Psoas muscle (tissue), 8 donors: ENCODE results near the gene NALF2. TPM values are rescaled to one million over a fixed set of nuclear protein-coding genes. Genes with fewer than 3 reads are reported as not detected.

Experiments used
- ATAC-seq, 4 donors: fragments of 200-7000 bp; cut with Tn5 transposase; one replicate each; pipeline ENCODE4 v1.9.1; 2020; ENCODE audit warnings: moderate library complexity in 3 of 4, mild to moderate bottlenecking in 2 of 4
- DNase-seq, 2 donors: peaks; one replicate each; pipeline ENCODE4 v3.0.0-alpha.2; 2020
- H3K27ac ChIP-seq: fragments of 200-600 bp; one replicate; pipeline ENCODE4 v1.8.0; 2022
- H3K27me3 ChIP-seq, 3 donors: fragments of 200-600 bp in 1 of 3; one replicate each; pipeline versions ENCODE4 v1.6.1 to v1.8.0; 2013 to 2022; ENCODE audit warnings: low read length in 2 of 3, mild to moderate bottlenecking in 2 of 3, moderate library complexity in 1 of 3; ENCODE audit not compliant: insufficient read depth in 3 of 3
- H3K36me3 ChIP-seq, 2 donors: fragments of 200-600 bp in 1 of 2; one replicate each; pipeline versions ENCODE4 v1.6.1 to v1.8.0; 2013 to 2022; ENCODE audit warnings: low read depth in 1 of 2, mild to moderate bottlenecking in 1 of 2, moderate library complexity in 1 of 2; ENCODE audit not compliant: insufficient read depth in 1 of 2
- H3K4me1 ChIP-seq: fragments of 200-600 bp; one replicate; pipeline ENCODE4 v1.8.0; 2022
- H3K4me3 ChIP-seq: fragments of 200-600 bp; one replicate; pipeline ENCODE4 v1.8.0; 2022; ENCODE audit warnings: mild to moderate bottlenecking
- H3K9me3 ChIP-seq: fragments of 200-600 bp; one replicate; pipeline ENCODE4 v1.8.0; 2022
- WGBS, 3 donors: extraction: QIAGEN DNeasy Blood & Tissue Kit; methylation state at CpG; one replicate each; pipeline versions ENCODE4 v1.1.6 to v1.1.7; 2013; 5-methylcytosine and 5-hydroxymethylcytosine counted together
- intact Hi-C, 2 donors: fragments of 100-400 bp; cut with DNase I; formaldehyde crosslinking; loops; one replicate each; pipeline versions ENCODE4 v1.11.0 to v1.14.2; 2022
- polyA plus RNA-seq, 3 donors: library from polyadenylated mRNA; stranded (reverse); fragments of 200-250 nt; gene quantifications; one replicate each; pipeline ENCODE4 v1.2.3, GENCODE V29; 2013
- total RNA-seq, 4 donors: library from RNA; stranded (reverse); fragmentation: NEBNext Ultra II Directional in 2 of 4; extraction: Animal tissue kit (Norgen Biotek cat#: 25700) in 2 of 4; gene quantifications; one replicate each; pipeline versions ENCODE4 v1.2.1 to v1.2.4, GENCODE V29; 2021 to 2023
- TF ChIP-seq, protein P1 (sequence below): fragments of 200-600 bp; IDR thresholded peaks from one replicate; pipeline ENCODE4 v1.8.0; 2022; ENCODE audit warnings: antibody characterized with exemption
- donor health status: healthy with polysubstance abuse.
- donor health status: DM: no; HTN: no; CAD: no; lungs with moderate emphysema.
- donor health status: Bipolar disorder and iron deficiency.
- donor health status: healthy.
- donor health status: DM: yes; HTN: yes; CAD: no.
- donor health status: DM: no; HTN: no; CAD: no.
- donor health status: DM: no; HTN: no; CAD: no.
- donor health status: DM: yes; HTN: yes; CAD: no.

Gene NALF2
- total and polyA plus RNA-seq, 7 donors, result 0.09 to 0.26 (median 0.15) TPM; not detected in 1

DNA sequence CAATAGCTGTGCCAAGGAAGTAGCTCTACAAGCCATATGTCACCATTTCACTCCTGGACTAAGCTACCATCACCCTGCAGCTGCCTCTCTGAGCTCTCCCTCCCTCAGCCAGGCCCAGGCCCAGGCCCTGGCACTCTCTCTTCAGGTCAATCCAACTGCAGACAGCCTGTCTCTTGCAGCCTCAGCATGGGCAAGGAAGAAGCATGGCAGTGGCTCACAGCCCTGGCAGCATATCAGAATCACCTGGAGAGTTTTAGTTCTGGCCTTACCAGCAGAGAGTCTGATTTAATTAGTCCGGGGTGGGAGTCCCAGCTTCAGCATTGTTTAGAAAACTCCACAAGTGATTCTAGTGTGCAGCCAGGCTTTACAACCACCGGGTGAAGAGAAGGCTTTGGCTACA, 31.5 kb downstream of the NALF2 start:
- H3K9me3 ChIP-seq, result no peaks in the 10 kb centered on the region
- H3K4me1 ChIP-seq, result no peaks in the 10 kb centered on the region
- H3K27ac ChIP-seq, result no peak overlapping the region
- TF ChIP-seq, protein P1, sequence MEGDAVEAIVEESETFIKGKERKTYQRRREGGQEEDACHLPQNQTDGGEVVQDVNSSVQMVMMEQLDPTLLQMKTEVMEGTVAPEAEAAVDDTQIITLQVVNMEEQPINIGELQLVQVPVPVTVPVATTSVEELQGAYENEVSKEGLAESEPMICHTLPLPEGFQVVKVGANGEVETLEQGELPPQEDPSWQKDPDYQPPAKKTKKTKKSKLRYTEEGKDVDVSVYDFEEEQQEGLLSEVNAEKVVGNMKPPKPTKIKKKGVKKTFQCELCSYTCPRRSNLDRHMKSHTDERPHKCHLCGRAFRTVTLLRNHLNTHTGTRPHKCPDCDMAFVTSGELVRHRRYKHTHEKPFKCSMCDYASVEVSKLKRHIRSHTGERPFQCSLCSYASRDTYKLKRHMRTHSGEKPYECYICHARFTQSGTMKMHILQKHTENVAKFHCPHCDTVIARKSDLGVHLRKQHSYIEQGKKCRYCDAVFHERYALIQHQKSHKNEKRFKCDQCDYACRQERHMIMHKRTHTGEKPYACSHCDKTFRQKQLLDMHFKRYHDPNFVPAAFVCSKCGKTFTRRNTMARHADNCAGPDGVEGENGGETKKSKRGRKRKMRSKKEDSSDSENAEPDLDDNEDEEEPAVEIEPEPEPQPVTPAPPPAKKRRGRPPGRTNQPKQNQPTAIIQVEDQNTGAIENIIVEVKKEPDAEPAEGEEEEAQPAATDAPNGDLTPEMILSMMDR, result no peak
- H3K27me3 ChIP-seq, result peaks cover 0 to 22% (median 0%) of the 10 kb centered on the region in 3 donors
- no peak overlapping the region for H3K4me3 ChIP-seq
- 58 to 71% (median 61%) methylated on average over 2 of the region's 2 CpGs for WGBS, 3 donors
- ATAC-seq (no peak), DNase-seq (no peak)
- no peaks in the 10 kb centered on the region for H3K36me3 ChIP-seq
- intact Hi-C loops, result loop anchor here (5.0 to 10.0 kb wide), 3 partner anchors 82 to 559 kb away; partner anchors contain the start of gene EDA (in 1 of the 2)

DNA sequence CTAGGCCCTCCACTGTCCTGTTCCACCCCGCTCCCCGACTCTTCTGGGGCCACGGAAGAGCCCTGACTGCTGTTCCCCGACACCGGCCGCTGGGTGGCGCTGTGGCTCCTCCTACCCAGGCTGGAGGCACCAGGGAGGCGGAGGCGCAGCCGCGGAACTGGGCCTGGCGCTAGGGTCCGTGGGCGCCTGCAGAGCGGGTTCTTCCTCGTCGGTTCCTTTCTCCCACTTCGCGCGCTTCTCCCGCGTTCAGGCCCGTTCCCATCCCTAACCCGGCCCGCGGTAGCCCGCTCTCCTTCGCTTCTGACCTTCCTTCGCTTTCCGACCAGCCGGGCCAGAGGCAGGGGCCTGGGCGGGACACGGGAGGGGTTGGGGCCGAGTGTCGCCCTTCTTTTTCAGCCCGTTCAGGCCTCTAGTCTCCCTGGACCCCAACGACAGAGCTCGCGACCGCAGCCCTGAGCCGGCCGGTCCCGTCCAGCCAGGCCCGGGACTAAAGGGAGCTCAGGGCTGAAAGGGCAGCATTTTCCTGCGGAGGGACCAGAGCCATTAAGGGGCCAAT, 34.3 kb downstream of the NALF2 start:
- 0 to 21% (median 1%) methylated on average over 22 to 45 of the region's 45 CpGs for WGBS, 3 donors
- no peak overlapping the region for H3K27ac ChIP-seq
- intact Hi-C loops, result loop anchor here (1.0 to 10.0 kb wide), 5 partner anchors 79 to 559 kb away; partner anchors contain the start of gene EDA (in 1 of the 2)

DNA sequence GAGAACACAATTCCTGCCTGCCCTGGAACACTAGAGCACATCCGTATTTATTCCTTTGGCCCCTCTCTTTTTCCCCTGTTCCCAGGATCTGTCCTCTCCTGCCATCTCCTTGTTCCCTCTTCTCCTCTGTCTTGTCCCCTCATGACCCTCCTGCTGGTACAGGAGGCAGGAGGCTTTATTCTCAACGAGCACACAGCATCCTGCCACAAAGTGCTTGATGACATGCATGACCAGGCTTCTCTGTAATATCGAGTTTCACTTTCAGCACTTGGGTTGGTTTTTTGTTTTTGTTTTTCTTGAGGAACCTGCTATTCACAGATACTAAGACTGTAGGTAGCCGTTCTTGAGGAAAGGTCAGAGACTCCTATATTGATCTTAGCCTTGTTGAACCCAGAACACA, 35.3 kb downstream of the NALF2 start:
- Histone ChIP-seq H3K9me3 (no peaks in the 10 kb centered on the region), H3K36me3 (no peaks in the 10 kb centered on the region), H3K4me3 (no peak overlapping the region), H3K27me3 (peaks cover 0 to 30% (median 0%) of the 10 kb centered on the region in 3 donors), H3K27ac (no peak overlapping the region), H3K4me1 (no peaks in the 10 kb centered on the region)
- DNase-seq, result no peak
- intact Hi-C loops, result loop anchor here (1.0 to 10.0 kb wide), 5 partner anchors 63 to 555 kb away; partner anchors contain the start of gene EDA (in 1 of the 2)
- TF ChIP-seq, protein P1, result no peak
- WGBS, 3 donors, result 44 to 59% (median 56%) methylated on average over 4 of the region's 4 CpGs
- ATAC-seq, result no peak

More for the DNA sequence above, 34.3 kb downstream of the NALF2 start:
- Histone ChIP-seq H3K4me3 (peak overlapping the region; percentile 66), H3K27me3 (peaks cover 0 to 30% (median 0%) of the 10 kb centered on the region in 3 donors), H3K9me3 (no peaks in the 10 kb centered on the region), H3K36me3 (no peaks in the 10 kb centered on the region), H3K4me1 (no peaks in the 10 kb centered on the region)
- ATAC-seq (peak; percentile 91 to 99 (median 94)), DNase-seq (peak; percentile 78 to 90)
- TF ChIP-seq, protein P1, result peak; percentile 79

DNA sequence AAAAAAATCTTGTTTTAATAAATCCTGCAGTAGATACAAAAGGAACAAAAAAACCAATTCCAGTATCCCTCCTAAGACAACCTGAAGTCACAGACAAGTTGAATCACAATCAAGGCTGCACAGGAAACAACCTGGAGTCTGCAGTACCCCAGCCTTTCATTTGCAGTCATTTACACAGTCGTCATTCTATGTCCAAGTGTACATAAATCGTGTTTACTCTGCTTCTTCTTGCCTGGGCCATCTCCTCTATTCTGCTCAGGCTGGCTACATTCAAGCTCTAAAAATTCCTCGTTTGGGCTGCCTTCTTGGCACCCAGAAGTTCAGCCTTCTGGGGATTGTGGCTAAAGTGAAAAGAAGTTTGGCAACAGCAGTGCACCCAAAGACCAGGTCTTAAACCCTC, 37.8 kb downstream of the NALF2 start:
- H3K4me1 ChIP-seq, result no peaks in the 10 kb centered on the region
- no peak overlapping the region for H3K27ac ChIP-seq
- ATAC-seq (no peak), DNase-seq (no peak)
- no peak overlapping the region for H3K4me3 ChIP-seq
- intact Hi-C loops, result no loop called here
- no peaks in the 10 kb centered on the region for H3K9me3 ChIP-seq
- TF ChIP-seq, protein P1, result no peak
- 45 to 68% (median 64%) methylated on average over 3 of the region's 3 CpGs for WGBS, 3 donors
- peaks cover 0 to 30% (median 0%) of the 10 kb centered on the region in 3 donors for H3K27me3 ChIP-seq
- no peaks in the 10 kb centered on the region for H3K36me3 ChIP-seq
